ENCODE results near the gene PTPRN2. TPM values are rescaled to one million over a fixed set of nuclear protein-coding genes. Genes with fewer than 3 reads are reported as not detected.

Gene PTPRN2
- polyA plus RNA-seq, 1 of the 3 experiments (the other 2 are of a cell fraction), result 4.0 TPM

DNA sequence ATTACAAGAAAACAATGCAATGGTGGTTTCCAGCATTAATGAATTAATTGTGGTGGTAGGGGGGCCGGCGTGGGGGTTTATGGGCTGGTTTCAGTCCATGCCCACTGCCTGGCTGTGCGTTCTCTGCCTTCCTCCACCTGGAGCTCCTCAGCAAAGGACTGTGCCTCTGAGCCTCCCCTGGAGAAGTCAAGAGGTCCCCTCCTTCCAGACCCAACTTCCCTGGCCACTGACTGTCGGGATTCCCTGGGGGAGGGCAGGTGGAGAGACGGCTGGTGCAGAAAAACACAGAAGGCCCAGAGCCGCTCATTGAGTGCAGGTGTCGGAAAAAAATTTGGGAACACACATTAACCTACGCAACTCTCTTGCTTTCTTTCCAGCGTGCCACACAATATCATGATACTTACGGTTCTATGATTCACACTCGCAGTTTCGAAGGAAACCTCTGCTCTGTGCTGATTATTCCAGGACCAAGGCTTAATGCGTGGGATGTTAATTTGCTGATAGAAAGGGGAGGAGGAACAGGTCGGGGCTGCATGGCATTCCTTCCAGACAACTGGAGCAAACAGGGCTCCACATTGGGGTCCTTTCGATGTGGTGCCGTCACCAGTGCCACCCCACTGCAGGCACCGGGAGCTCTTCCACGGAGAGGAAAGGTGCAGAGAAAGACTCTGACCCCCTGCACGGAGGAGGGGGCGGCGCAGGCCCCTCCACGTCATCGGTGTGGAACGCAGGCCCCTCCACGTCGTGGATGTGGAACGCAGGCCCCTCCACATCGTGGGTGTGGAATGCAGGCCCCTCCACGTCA, 744.1 kb downstream of the PTPRN2 start:
- Histone ChIP-seq H3F3A (replicated peaks; ENCODE audit: insufficient read depth) (no peaks in the 10 kb centered on the region), H3K9me2 (no peaks in the 10 kb centered on the region), H3K27me3 (ENCODE audit: insufficient read depth) (no peaks in the 10 kb centered on the region), H4K20me1 (ENCODE audit: insufficient read depth) (no peaks in the 10 kb centered on the region), H3K4me3 (ENCODE audit: low read depth in 2 of 2, low read length in 1 of 2) (no peak overlapping the region), H3K4me1 (ENCODE audit: control insufficient read depth in 1 of 2, insufficient read depth in 2 of 2, low read depth in 1 of 2, low read length in 1 of 2) (no peaks in the 10 kb centered on the region), H3K4me2 (no peak overlapping the region), H3K79me2 (ENCODE audit: insufficient read depth) (no peaks in the 10 kb centered on the region), H3K9ac (no peak overlapping the region), H3K36me3 (replicated peaks in 1 of 2; ENCODE audit: control insufficient read depth in 1 of 2, insufficient read depth in 2 of 2, low read length in 1 of 2) (no peaks in the 10 kb centered on the region), H3K9me3 (peaks cover 8% of the 10 kb centered on the region; the same call in 1 of the 2 replicates), H2AFZ (ENCODE audit: low read depth) (no peak overlapping the region), H3K27ac (ENCODE audit: low read depth in 2 of 2, low read length in 1 of 2) (no peak overlapping the region)
- CTCF ChIA-PET, result no interaction called here
- no peak for DNase-seq
- POLR2A ChIA-PET, result no interaction called here
- WGBS (ENCODE audit: low lambda C conversion rate), result 45% methylated on average over 20 of the region's 29 CpGs
- TF ChIP-seq FOSL2 (IDR thresholded peaks at IDR 0.05; ENCODE audit: borderline replicate concordance, low read depth), result no peak
- TF ChIP-seq, protein P1, sequence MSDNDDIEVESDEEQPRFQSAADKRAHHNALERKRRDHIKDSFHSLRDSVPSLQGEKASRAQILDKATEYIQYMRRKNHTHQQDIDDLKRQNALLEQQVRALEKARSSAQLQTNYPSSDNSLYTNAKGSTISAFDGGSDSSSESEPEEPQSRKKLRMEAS (IDR thresholded peaks at IDR 0.05; ENCODE audit: low read depth), result no peak
- TF ChIP-seq GABPA (IDR thresholded peaks at IDR 0.05; ENCODE audit: low read depth), result no peak
- TF ChIP-seq, protein P2, sequence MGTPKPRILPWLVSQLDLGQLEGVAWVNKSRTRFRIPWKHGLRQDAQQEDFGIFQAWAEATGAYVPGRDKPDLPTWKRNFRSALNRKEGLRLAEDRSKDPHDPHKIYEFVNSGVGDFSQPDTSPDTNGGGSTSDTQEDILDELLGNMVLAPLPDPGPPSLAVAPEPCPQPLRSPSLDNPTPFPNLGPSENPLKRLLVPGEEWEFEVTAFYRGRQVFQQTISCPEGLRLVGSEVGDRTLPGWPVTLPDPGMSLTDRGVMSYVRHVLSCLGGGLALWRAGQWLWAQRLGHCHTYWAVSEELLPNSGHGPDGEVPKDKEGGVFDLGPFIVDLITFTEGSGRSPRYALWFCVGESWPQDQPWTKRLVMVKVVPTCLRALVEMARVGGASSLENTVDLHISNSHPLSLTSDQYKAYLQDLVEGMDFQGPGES (IDR thresholded peaks at IDR 0.05; ENCODE audit: low read depth, low read length), result no peak
- TF ChIP-seq JUND (IDR thresholded peaks at IDR 0.05), result no peak
- no peak for TF ChIP-seq RAD21 (IDR thresholded peaks at IDR 0.05; ENCODE audit: low read length)
- TF ChIP-seq EP300 (IDR thresholded peaks at IDR 0.05; ENCODE audit: borderline replicate concordance in 1 of 2, low read depth in 1 of 2, low read length in 1 of 2), result no peak
- TF ChIP-seq, protein P3, sequence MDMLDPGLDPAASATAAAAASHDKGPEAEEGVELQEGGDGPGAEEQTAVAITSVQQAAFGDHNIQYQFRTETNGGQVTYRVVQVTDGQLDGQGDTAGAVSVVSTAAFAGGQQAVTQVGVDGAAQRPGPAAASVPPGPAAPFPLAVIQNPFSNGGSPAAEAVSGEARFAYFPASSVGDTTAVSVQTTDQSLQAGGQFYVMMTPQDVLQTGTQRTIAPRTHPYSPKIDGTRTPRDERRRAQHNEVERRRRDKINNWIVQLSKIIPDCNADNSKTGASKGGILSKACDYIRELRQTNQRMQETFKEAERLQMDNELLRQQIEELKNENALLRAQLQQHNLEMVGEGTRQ (IDR thresholded peaks at IDR 0.05; ENCODE audit: borderline replicate concordance, low read depth, low read length), result no peak
- TF ChIP-seq, protein P4, sequence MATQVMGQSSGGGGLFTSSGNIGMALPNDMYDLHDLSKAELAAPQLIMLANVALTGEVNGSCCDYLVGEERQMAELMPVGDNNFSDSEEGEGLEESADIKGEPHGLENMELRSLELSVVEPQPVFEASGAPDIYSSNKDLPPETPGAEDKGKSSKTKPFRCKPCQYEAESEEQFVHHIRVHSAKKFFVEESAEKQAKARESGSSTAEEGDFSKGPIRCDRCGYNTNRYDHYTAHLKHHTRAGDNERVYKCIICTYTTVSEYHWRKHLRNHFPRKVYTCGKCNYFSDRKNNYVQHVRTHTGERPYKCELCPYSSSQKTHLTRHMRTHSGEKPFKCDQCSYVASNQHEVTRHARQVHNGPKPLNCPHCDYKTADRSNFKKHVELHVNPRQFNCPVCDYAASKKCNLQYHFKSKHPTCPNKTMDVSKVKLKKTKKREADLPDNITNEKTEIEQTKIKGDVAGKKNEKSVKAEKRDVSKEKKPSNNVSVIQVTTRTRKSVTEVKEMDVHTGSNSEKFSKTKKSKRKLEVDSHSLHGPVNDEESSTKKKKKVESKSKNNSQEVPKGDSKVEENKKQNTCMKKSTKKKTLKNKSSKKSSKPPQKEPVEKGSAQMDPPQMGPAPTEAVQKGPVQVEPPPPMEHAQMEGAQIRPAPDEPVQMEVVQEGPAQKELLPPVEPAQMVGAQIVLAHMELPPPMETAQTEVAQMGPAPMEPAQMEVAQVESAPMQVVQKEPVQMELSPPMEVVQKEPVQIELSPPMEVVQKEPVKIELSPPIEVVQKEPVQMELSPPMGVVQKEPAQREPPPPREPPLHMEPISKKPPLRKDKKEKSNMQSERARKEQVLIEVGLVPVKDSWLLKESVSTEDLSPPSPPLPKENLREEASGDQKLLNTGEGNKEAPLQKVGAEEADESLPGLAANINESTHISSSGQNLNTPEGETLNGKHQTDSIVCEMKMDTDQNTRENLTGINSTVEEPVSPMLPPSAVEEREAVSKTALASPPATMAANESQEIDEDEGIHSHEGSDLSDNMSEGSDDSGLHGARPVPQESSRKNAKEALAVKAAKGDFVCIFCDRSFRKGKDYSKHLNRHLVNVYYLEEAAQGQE (IDR thresholded peaks at IDR 0.05; ENCODE audit: low read depth, low read length), result no peak
- TF ChIP-seq SIN3A (IDR thresholded peaks at IDR 0.05; ENCODE audit: borderline replicate concordance, low read depth, low read length), result no peak
- no peak for TF ChIP-seq NRF1 (IDR thresholded peaks at IDR 0.05; ENCODE audit: low read depth, low read length)
